ENCODE data around the gene TTC7B.

- no peak for TF ChIP-seq CTCF (IDR thresholded peaks at IDR 0.05; ENCODE audit: low read depth, low read length)
- no peak for TF ChIP-seq MAX (IDR thresholded peaks at IDR 0.05; ENCODE audit: low read depth, low read length)
- no peak for TF ChIP-seq POLR2A (IDR thresholded peaks at IDR 0.05; ENCODE audit: extremely low read depth, insufficient read length)
- TF ChIP-seq MYC (IDR thresholded peaks at IDR 0.05; ENCODE audit: low read depth, low read length): no peak
Observed at GRCh38 chr14:90784621-90785270, 31.5 kb downstream of the TTC7B start.

Data from NB4 (cell line).